CD4-positive, alpha-beta memory T cell (primary cell): ENCODE measurements around the gene IGFBP5. TPM values are rescaled to one million over a fixed set of nuclear protein-coding genes. Genes with fewer than 3 reads are reported as not detected.

ENCODE experiments used
- CTCF ChIA-PET: fragments of 350-600 bp; sonication (Branson Sonifier 250); formaldehyde crosslinking; loops from one replicate; lab custom pipeline; 2021; ENCODE audit warnings: inconsistent platforms; ENCODE audit not compliant: partially characterized antibody; lab: Charles Lee
- POLR2A ChIA-PET: fragments of 350-600 bp; sonication (Branson Sonifier 250); formaldehyde crosslinking; loops from one replicate; lab custom pipeline; 2021; ENCODE audit not compliant: partially characterized antibody; lab: Charles Lee
- DNase-seq, 5 donors: peaks; one replicate each; pipeline versions ENCODE4 v3.0.0 to v3.0.0-alpha.2; 2020 to 2022; ENCODE audit warnings: mixed read lengths in 1 of 5
- H3K27ac ChIP-seq: one replicate; pipeline ENCODE4 v1.7.0; 2013; ENCODE audit warnings: low read depth, low read length
- H3K27me3 ChIP-seq: 2 replicates; pipeline ENCODE4 v1.7.0; 2013; ENCODE audit warnings: mild to moderate bottlenecking, low read length, moderate library complexity; ENCODE audit not compliant: insufficient read depth
- H3K36me3 ChIP-seq: 2 replicates; pipeline ENCODE4 v1.7.0; 2013; ENCODE audit warnings: mild to moderate bottlenecking, low read length, moderate library complexity; ENCODE audit not compliant: insufficient read depth
- H3K4me1 ChIP-seq: 2 replicates; pipeline ENCODE4 v1.7.0; 2013; ENCODE audit warnings: mild to moderate bottlenecking, low read length, moderate library complexity; ENCODE audit not compliant: insufficient read depth
- H3K4me3 ChIP-seq, 2 donors: one replicate each; pipeline ENCODE4 v1.7.0; 2013; ENCODE audit warnings: low read length in 2 of 2, mild to moderate bottlenecking in 1 of 2
- H3K9me3 ChIP-seq, 2 donors: one replicate each; pipeline ENCODE4 v1.7.0; 2013; ENCODE audit warnings: low read length in 2 of 2, control low read depth in 1 of 2; ENCODE audit not compliant: control insufficient read depth in 1 of 2
- H3K27ac Mint-ChIP-seq, 7 donors: one replicate each; pipeline ENCODE4 v1.8.0; 2020 to 2021; ENCODE audit warnings: mixed read lengths in 7 of 7, mild to moderate bottlenecking in 6 of 7, inconsistent platforms in 3 of 7, moderate library complexity in 3 of 7
- H3K27me3 Mint-ChIP-seq, 2 donors: one replicate each; pipeline ENCODE4 v1.8.0; 2020 to 2021; ENCODE audit warnings: mixed read lengths in 2 of 2
- H3K36me3 Mint-ChIP-seq, 2 donors: one replicate each; pipeline ENCODE4 v1.8.0; 2020 to 2021; ENCODE audit warnings: mixed read lengths in 2 of 2, inconsistent platforms in 1 of 2, mild to moderate bottlenecking in 1 of 2
- H3K4me1 Mint-ChIP-seq, 4 donors: one replicate each; pipeline ENCODE4 v1.8.0; 2020 to 2021; ENCODE audit warnings: mixed read lengths in 4 of 4, mild to moderate bottlenecking in 1 of 4
- H3K4me3 Mint-ChIP-seq, 8 donors: one replicate each; pipeline ENCODE4 v1.8.0; 2020 to 2021; ENCODE audit warnings: mixed read lengths in 8 of 8, mild to moderate bottlenecking in 7 of 8, moderate library complexity in 6 of 8, inconsistent platforms in 3 of 8
- H3K9me3 Mint-ChIP-seq, 8 donors: one replicate each; pipeline ENCODE4 v1.8.0; 2020 to 2021; ENCODE audit warnings: mixed read lengths in 8 of 8, mild to moderate bottlenecking in 5 of 8, inconsistent platforms in 3 of 8, moderate library complexity in 1 of 8
- intact Hi-C: fragments of 100-400 bp; cut with micrococcal nuclease; formaldehyde crosslinking; loops from one replicate; pipeline ENCODE4 v1.15.1; 2023
- polyA plus RNA-seq, 2 donors: library from polyadenylated mRNA; unstranded; fragments of 300-500 nt; fragmentation: Illumina TruSeq; gene quantifications; one replicate each; pipeline ENCODE4 v1.2.3, GENCODE V29; 2021
- total RNA-seq, 2 experiments: library from RNA; stranded (reverse); gene quantifications; one replicate each; pipeline ENCODE4 v1.2.3, GENCODE V29; 2021

IGFBP5 gene
- total and polyA plus RNA-seq, 4 experiments from 2014 or later, result 0.23 TPM; not detected in 3

GRCh38 chr2:216674376-216674775, 21.0 kb downstream of the IGFBP5 start:
- H3K27me3 ChIP-seq, result no peaks in the 10 kb centered on the region
- H3K4me3 Mint-ChIP-seq, result no peak overlapping the region
- H3K9me3 ChIP-seq, result no peaks in the 10 kb centered on the region
- H3K36me3 ChIP-seq, result no peaks in the 10 kb centered on the region
- CTCF ChIA-PET, result interaction anchor here (0.7 to 1.6 kb wide), 6 partner anchors 9 to 1039 kb away, joined by 3 to 4 read pairs (median 3); no protein-coding TSS in a partner anchor
- POLR2A ChIA-PET, result no interaction called here
- peaks cover 8 to 15% of the 10 kb centered on the region in 2 donors for H3K27me3 Mint-ChIP-seq
- H3K4me3 ChIP-seq, result no peak overlapping the region
- H3K27ac Mint-ChIP-seq, result no peak overlapping the region
- H3K27ac ChIP-seq, result no peak overlapping the region
- no peaks in the 10 kb centered on the region for H3K36me3 Mint-ChIP-seq
- H3K9me3 Mint-ChIP-seq, result peaks cover 0 to 1% (median 0%) of the 10 kb centered on the region in 8 donors
- no peaks in the 10 kb centered on the region for H3K4me1 ChIP-seq
- H3K4me1 Mint-ChIP-seq, result no peaks in the 10 kb centered on the region
- intact Hi-C loops, result no loop called here
- no peak for DNase-seq

GRCh38 chr2:216673609-216674008, 21.7 kb downstream of the IGFBP5 start:
- H3K9me3 Mint-ChIP-seq, result peaks cover 0 to 1% (median 0%) of the 10 kb centered on the region in 8 donors
- DNase-seq, result no peak
- no peaks in the 10 kb centered on the region for H3K4me1 Mint-ChIP-seq
- no peak overlapping the region for H3K27ac Mint-ChIP-seq
- intact Hi-C loops, result no loop called here
- peaks cover 8 to 21% of the 10 kb centered on the region in 2 donors for H3K27me3 Mint-ChIP-seq
- ChIA-PET POLR2A (no interaction called here), CTCF (interaction anchor here (1.6 kb wide), 1 partner anchor 154 kb away, joined by 4 read pairs; no protein-coding TSS in a partner anchor)
- Histone ChIP-seq H3K27ac (no peak overlapping the region), H3K36me3 (no peaks in the 10 kb centered on the region), H3K4me1 (no peaks in the 10 kb centered on the region), H3K27me3 (no peaks in the 10 kb centered on the region), H3K4me3 (no peak overlapping the region), H3K9me3 (no peaks in the 10 kb centered on the region)
- H3K36me3 Mint-ChIP-seq, result no peaks in the 10 kb centered on the region
- H3K4me3 Mint-ChIP-seq, result no peak overlapping the region

- Histone ChIP-seq H3K9me3 (no peaks in the 10 kb centered on the region), H3K4me3 (no peak overlapping the region), H3K36me3 (no peaks in the 10 kb centered on the region), H3K4me1 (no peaks in the 10 kb centered on the region), H3K27me3 (no peaks in the 10 kb centered on the region), H3K27ac (no peak overlapping the region)
- no peak overlapping the region for H3K4me3 Mint-ChIP-seq
- H3K27ac Mint-ChIP-seq, result no peak overlapping the region
- no peaks in the 10 kb centered on the region for H3K4me1 Mint-ChIP-seq
- CTCF ChIA-PET, result no interaction called here
- peaks cover 8 to 24% of the 10 kb centered on the region in 2 donors for H3K27me3 Mint-ChIP-seq
- H3K36me3 Mint-ChIP-seq, result no peaks in the 10 kb centered on the region
- POLR2A ChIA-PET, result no interaction called here
- H3K9me3 Mint-ChIP-seq, result peaks cover 0 to 1% (median 0%) of the 10 kb centered on the region in 8 donors
- intact Hi-C loops, result no loop called here
- DNase-seq, result no peak
These were observed 22.3 kb downstream of the IGFBP5 start for GRCh38 chr2:216673021-216673420.

- peaks cover 5 to 21% of the 10 kb centered on the region in 2 donors for H3K27me3 Mint-ChIP-seq
- H3K4me1 Mint-ChIP-seq, result no peaks in the 10 kb centered on the region
- peaks cover 0 to 1% (median 0%) of the 10 kb centered on the region in 8 donors for H3K9me3 Mint-ChIP-seq
- no peak overlapping the region for H3K27ac Mint-ChIP-seq
- CTCF ChIA-PET, result no interaction called here
- H3K4me1 ChIP-seq, result no peaks in the 10 kb centered on the region
- no peaks in the 10 kb centered on the region for H3K36me3 ChIP-seq
- intact Hi-C loops, result no loop called here
- H3K27me3 ChIP-seq, result no peaks in the 10 kb centered on the region
- no peaks in the 10 kb centered on the region for H3K36me3 Mint-ChIP-seq
- POLR2A ChIA-PET, result no interaction called here
- H3K9me3 ChIP-seq, result no peaks in the 10 kb centered on the region
- no peak overlapping the region for H3K4me3 Mint-ChIP-seq
- H3K4me3 ChIP-seq, result no peak overlapping the region
- H3K27ac ChIP-seq, result no peak overlapping the region
- no peak for DNase-seq
These were observed 22.9 kb downstream of the IGFBP5 start for GRCh38 chr2:216672466-216672865.

- no peak overlapping the region for H3K4me3 ChIP-seq
- no peak overlapping the region for H3K27ac Mint-ChIP-seq
- H3K27me3 ChIP-seq, result no peaks in the 10 kb centered on the region
- H3K27me3 Mint-ChIP-seq, result peaks cover 5 to 19% of the 10 kb centered on the region in 2 donors
- H3K36me3 ChIP-seq, result no peaks in the 10 kb centered on the region
- no peak overlapping the region for H3K27ac ChIP-seq
- no peaks in the 10 kb centered on the region for H3K36me3 Mint-ChIP-seq
- H3K4me3 Mint-ChIP-seq, result no peak overlapping the region
- intact Hi-C loops, result no loop called here
- no peak for DNase-seq
- H3K9me3 ChIP-seq, result no peaks in the 10 kb centered on the region
- POLR2A ChIA-PET, result no interaction called here
- H3K4me1 Mint-ChIP-seq, result no peaks in the 10 kb centered on the region
- peaks cover 0 to 1% (median 0%) of the 10 kb centered on the region in 8 donors for H3K9me3 Mint-ChIP-seq
- CTCF ChIA-PET, result interaction anchor here (1.4 kb wide), 1 partner anchor 10 kb away, joined by 5 read pairs; no protein-coding TSS in a partner anchor
- H3K4me1 ChIP-seq, result no peaks in the 10 kb centered on the region
These were observed 23.5 kb downstream of the IGFBP5 start for GRCh38 chr2:216671791-216672343.

- peaks cover 3 to 19% of the 10 kb centered on the region in 2 donors for H3K27me3 Mint-ChIP-seq
- Histone ChIP-seq H3K27ac (no peak overlapping the region), H3K4me3 (no peak overlapping the region), H3K4me1 (no peaks in the 10 kb centered on the region), H3K36me3 (no peaks in the 10 kb centered on the region), H3K27me3 (no peaks in the 10 kb centered on the region), H3K9me3 (no peaks in the 10 kb centered on the region)
- peaks cover 0 to 1% (median 0%) of the 10 kb centered on the region in 8 donors for H3K9me3 Mint-ChIP-seq
- no peaks in the 10 kb centered on the region for H3K4me1 Mint-ChIP-seq
- ChIA-PET POLR2A (no interaction called here), CTCF (interaction anchor here (1.4 to 8.9 kb wide), 2 partner anchors 11 to 151 kb away, joined by 5 to 95 read pairs; no protein-coding TSS in a partner anchor)
- no peaks in the 10 kb centered on the region for H3K36me3 Mint-ChIP-seq
- DNase-seq, result no peak
- intact Hi-C loops, result no loop called here
- H3K27ac Mint-ChIP-seq, result no peak overlapping the region
- no peak overlapping the region for H3K4me3 Mint-ChIP-seq
These were observed 24.3 kb downstream of the IGFBP5 start for GRCh38 chr2:216671081-216671411.

- H3K4me3 ChIP-seq, result no peak overlapping the region
- no peaks in the 10 kb centered on the region for H3K4me1 ChIP-seq
- no peak for DNase-seq
- no peak overlapping the region for H3K27ac ChIP-seq
- Mint-ChIP-seq H3K9me3 (peaks cover 0 to 1% (median 0%) of the 10 kb centered on the region in 8 donors), H3K4me3 (no peak overlapping the region), H3K27me3 (peaks cover 1 to 19% of the 10 kb centered on the region in 2 donors), H3K27ac (no peak overlapping the region), H3K36me3 (no peaks in the 10 kb centered on the region), H3K4me1 (no peaks in the 10 kb centered on the region)
- ChIA-PET CTCF (interaction anchor here (1.2 to 8.9 kb wide), 3 partner anchors 11 to 448 kb away, joined by 3 to 95 read pairs (median 5); no protein-coding TSS in a partner anchor), POLR2A (no interaction called here)
- intact Hi-C loops, result no loop called here
- no peaks in the 10 kb centered on the region for H3K36me3 ChIP-seq
- H3K27me3 ChIP-seq, result no peaks in the 10 kb centered on the region
- H3K9me3 ChIP-seq, result no peaks in the 10 kb centered on the region
These were observed 24.9 kb downstream of the IGFBP5 start for GRCh38 chr2:216670266-216671080.
